ENCODE measurements around the gene NIF3L1. TPM values are rescaled to one million over a fixed set of nuclear protein-coding genes. Genes with fewer than 3 reads are reported as not detected.

The NIF3L1 gene
- total RNA-seq, 3 donors from 2014 or later, result 19.2 to 28.1 (median 26.7) TPM

DNA sequence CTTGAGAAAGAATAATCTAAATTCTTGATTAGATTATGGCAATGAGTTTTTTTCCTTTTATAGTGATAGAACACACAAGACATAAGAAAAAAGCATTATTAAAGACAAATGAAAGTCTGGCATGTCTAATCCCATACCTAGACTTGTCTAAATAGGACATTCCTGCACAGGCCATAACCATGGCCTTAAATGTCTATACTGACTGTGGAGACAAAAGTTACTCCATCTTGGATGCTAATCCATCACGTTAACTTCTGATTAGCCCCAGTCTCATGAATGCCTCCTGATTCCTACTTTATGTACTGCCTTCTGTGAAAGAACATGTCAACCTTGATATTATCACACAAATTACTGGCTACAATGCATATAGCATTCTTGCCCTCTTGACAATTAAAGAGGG is 50.7 kb downstream of the NIF3L1 start:
- DNase-seq, result no peak
- H3K36me3 ChIP-seq (ENCODE audit: low read depth), result no peaks in the 10 kb centered on the region
- no peaks in the 10 kb centered on the region for H3K9me3 ChIP-seq
- no peak for TF ChIP-seq CTCF (IDR thresholded peaks at IDR 0.05)
- intact Hi-C loops (cut with DNase I, micrococcal nuclease), result no loop called here
- no peak for ATAC-seq
- no peak overlapping the region for H3K4me3 ChIP-seq
- no peaks in the 10 kb centered on the region for H3K4me1 ChIP-seq (ENCODE audit: low read depth)

DNA sequence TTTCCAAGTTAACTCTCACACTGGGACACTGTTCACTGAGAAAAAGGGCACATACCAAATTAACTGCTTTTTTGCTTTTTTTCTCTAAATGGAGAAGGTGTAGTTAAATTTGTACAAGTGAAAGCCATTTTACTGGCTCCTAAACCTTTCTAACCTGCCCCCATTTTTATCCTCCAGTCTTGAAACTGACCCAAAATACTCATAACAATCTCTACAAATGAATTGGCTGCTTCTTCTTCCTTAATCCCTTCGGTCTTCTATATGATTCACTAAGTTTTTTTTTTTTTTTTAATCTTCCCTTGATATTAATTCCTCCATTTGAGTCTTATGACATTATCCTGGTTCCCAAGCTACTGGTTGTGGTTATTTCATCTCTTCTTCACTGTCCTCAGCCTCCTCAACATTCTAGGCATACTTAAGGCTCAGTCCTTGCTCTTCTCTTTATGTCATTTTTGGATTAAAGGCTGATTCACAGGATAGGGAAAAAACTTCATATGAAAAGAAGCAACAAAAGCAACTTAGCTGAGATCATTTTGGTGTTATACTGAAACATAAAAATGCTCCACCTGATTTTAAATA is 54.4 kb downstream of the NIF3L1 start:
- no peak for TF ChIP-seq CTCF (IDR thresholded peaks at IDR 0.05)
- intact Hi-C loops (cut with DNase I, micrococcal nuclease), result no loop called here
- no peak for DNase-seq
- Histone ChIP-seq H3K4me1 (ENCODE audit: low read depth) (no peaks in the 10 kb centered on the region), H3K36me3 (ENCODE audit: low read depth) (no peaks in the 10 kb centered on the region), H3K9me3 (no peaks in the 10 kb centered on the region), H3K4me3 (no peak overlapping the region)
- no peak for ATAC-seq

DNA sequence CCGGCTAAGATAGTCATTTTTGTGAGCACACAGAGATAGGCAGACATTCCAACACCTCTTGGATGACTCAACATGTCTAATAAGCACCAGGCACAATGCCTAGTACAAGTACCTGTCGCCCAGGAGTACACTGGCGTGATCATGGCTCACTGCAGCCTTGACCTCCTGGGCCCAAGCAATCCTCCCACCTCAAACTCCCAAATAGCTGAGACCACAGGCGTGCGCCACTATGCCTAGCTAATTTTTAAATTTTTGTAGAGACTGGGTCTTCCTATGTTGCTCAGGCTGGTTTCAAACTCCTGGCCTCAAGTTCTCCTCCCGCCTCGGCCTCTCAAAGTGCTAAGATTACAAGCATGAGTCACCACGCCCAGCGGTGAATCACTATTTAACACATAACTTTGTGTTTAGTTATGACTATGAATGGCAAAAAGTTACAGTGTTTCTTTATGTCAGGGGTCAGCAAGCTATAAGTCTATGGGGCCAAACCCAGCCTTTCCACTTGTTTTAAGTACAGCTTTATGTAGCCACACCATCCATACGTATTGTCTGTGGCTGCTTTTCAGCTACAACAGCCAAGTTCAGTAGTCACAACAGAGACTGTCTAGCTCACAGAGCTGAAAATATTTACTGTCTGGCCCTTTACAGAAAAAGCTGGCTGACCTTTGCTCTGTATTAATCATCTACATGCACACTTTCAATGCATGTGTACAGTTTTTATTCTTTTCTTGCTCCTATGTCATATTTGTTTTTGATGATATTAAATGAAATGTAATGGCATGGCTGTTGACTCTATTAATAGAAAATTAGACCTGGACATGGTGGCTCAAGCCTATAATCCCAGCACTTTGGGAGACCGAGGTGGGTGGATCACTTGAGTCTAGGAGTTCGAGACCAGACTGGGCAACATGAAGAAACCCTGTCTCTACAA is 55.6 kb downstream of the NIF3L1 start:
- Histone ChIP-seq H3K4me3 (no peak overlapping the region), H3K4me1 (ENCODE audit: low read depth) (no peaks in the 10 kb centered on the region), H3K9me3 (no peaks in the 10 kb centered on the region), H3K36me3 (ENCODE audit: low read depth) (no peaks in the 10 kb centered on the region)
- peak; percentile 94 for ATAC-seq
- no peak for TF ChIP-seq CTCF (IDR thresholded peaks at IDR 0.05)
- peak in 1 of 3 donors; percentile 55 for DNase-seq
- intact Hi-C loops (cut with DNase I, micrococcal nuclease), result no loop called here

DNA sequence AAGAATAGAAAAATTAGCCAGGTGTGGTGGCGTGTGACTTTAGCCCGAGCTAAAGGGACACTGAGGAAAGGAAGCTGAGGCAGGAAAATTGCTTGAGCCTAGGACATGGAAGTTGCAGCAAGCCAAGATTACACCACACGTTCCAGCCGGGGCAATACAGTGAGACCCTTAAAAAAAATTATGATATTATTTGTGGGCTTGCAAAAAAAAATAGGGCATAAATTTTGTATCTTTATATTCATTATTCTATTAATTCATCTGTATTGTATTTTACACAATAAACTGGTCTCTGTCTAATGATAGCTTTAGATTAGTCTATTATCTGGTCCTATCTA is 56.2 kb downstream of the NIF3L1 start:
- TF ChIP-seq CTCF (IDR thresholded peaks at IDR 0.05), result no peak
- H3K4me3 ChIP-seq, result no peak overlapping the region
- intact Hi-C loops (cut with DNase I, micrococcal nuclease), result no loop called here
- H3K4me1 ChIP-seq (ENCODE audit: low read depth), result no peaks in the 10 kb centered on the region
- no peaks in the 10 kb centered on the region for H3K36me3 ChIP-seq (ENCODE audit: low read depth)
- H3K9me3 ChIP-seq, result no peaks in the 10 kb centered on the region
- ATAC-seq, result no peak
- no peak for DNase-seq

DNA sequence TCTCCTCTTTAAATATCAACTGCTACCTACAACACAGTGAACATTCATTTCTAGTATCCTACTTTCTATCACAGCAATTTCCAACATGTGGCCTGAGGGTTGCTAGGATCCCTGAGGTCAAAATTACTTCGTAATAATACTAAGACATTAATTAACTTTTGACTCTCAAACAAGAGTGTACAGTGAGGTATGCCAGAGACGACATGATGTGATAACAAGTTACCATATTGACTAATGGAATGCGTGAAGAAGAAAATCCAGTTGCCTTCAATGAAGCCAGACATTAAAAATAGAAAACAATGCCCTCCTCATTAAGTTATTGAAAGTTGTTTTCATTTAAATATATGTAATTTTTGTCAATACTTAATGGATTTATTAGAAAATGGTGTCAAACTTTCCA is 61.2 kb downstream of the NIF3L1 start:
- TF ChIP-seq CTCF (IDR thresholded peaks at IDR 0.05), result no peak
- Histone ChIP-seq H3K36me3 (ENCODE audit: low read depth) (no peaks in the 10 kb centered on the region), H3K4me1 (ENCODE audit: low read depth) (no peaks in the 10 kb centered on the region), H3K9me3 (no peaks in the 10 kb centered on the region), H3K4me3 (no peak overlapping the region)
- intact Hi-C loops (cut with DNase I, micrococcal nuclease), result no loop called here
- DNase-seq (no peak), ATAC-seq (no peak)

Other genes with a start within 250 kb of the NIF3L1 start
- 100 to 1,000 TPM; 137 to 235 (median 174) TPM for gene BZW1, start 77.5 kb upstream of the NIF3L1 start, total RNA-seq
- 100 to 1,000 TPM in 1 of 3 donors, 10 to 100 TPM in 2; 62.0 to 138 (median 88.3) TPM for gene CLK1, start 24.7 kb upstream of the NIF3L1 start, total RNA-seq
- 10 to 100 TPM; 25.0 to 30.4 (median 28.0) TPM for gene PPIL3, start 294 bp upstream of the NIF3L1 start, total RNA-seq
- 10 to 100 TPM; 29.6 to 51.1 (median 32.2) TPM for gene ORC2, start 74.3 kb downstream of the NIF3L1 start, total RNA-seq
- 10 to 100 TPM; 33.2 to 55.6 (median 48.2) TPM for gene HYCC2, start 182.3 kb downstream of the NIF3L1 start, total RNA-seq
- gene NDUFB3, start 182.6 kb downstream of the NIF3L1 start, total RNA-seq, result 100 to 1,000 TPM; 100 to 145 (median 134) TPM
- 100 to 1,000 TPM; 161 to 171 (median 166) TPM for gene CFLAR, start 226.8 kb downstream of the NIF3L1 start, total RNA-seq

Data from mucosa of descending colon (tissue), 3 donors.